GM12892 (cell line): ENCODE measurements around the gene GP1BB.

Experiments used
- POLR2A ChIP-seq: IDR thresholded peaks from 2 replicates; pipeline ENCODE4 v1.6.1; 2011; ENCODE audit warnings: low read depth, low read length, control low read depth
- POLR2AphosphoS5 ChIP-seq: IDR thresholded peaks from 2 replicates; pipeline ENCODE4 v1.6.1; 2011; ENCODE audit warnings: low read depth, low read length, control low read depth
- TAF1 ChIP-seq: IDR thresholded peaks from 2 replicates; pipeline ENCODE4 v1.6.1; 2011; ENCODE audit warnings: low read depth, mild to moderate bottlenecking, control low read depth, low read length, borderline replicate concordance

GRCh38 chr22:19674129-19674928 is 49.0 kb upstream of the GP1BB start:
- TF ChIP-seq POLR2A = no peak
- no peak for TF ChIP-seq TAF1
- no peak for TF ChIP-seq POLR2AphosphoS5
